Measurements from ENCODE around the gene PUM2. TPM values are rescaled to one million over a fixed set of nuclear protein-coding genes. Genes with fewer than 3 reads are reported as not detected.

PUM2 gene
- total RNA-seq, 1 experiment from 2014 or later = 104 TPM

GRCh38 chr2:20282916-20283592 lies 67.6 kb downstream of the PUM2 start:
- H3K9me3 Mint-ChIP-seq = no peaks in the 10 kb centered on the region
- TF ChIP-seq NR2C2 (CRISPR knock-in tag; IDR thresholded peaks at IDR 0.05) = no peak
- no peak for TF ChIP-seq NFYB (CRISPR knock-in tag; conservative IDR thresholded peaks at IDR 0.05; ENCODE audit: low read depth)
- no peak for TF ChIP-seq STAT6 (CRISPR knock-in tag; conservative IDR thresholded peaks at IDR 0.05; ENCODE audit: low read depth)
- no peaks in the 10 kb centered on the region for H3K27me3 Mint-ChIP-seq (ENCODE audit: low read depth)
- H3K4me3 Mint-ChIP-seq = no peak overlapping the region
- no peaks in the 10 kb centered on the region for H3K4me1 Mint-ChIP-seq
- POLR2A ChIA-PET = no interaction called here
- H3K36me3 Mint-ChIP-seq = peaks cover 37% of the 10 kb centered on the region
- no peak overlapping the region for H3K27ac Mint-ChIP-seq
- CTCF ChIA-PET = interaction anchor here (1.1 to 1.3 kb wide), 3 partner anchors 8 to 140 kb away, joined by 3 read pairs; no protein-coding TSS in a partner anchor
- ATAC-seq (no peak), DNase-seq (ENCODE audit: low spot score) (no peak)

- CTCF ChIA-PET = interaction anchor here (1.3 kb wide), 1 partner anchor 9 kb away, joined by 3 read pairs; no protein-coding TSS in a partner anchor
- no peaks in the 10 kb centered on the region for H3K27me3 Mint-ChIP-seq (ENCODE audit: low read depth)
- POLR2A ChIA-PET = no interaction called here
Measured at GRCh38 chr2:20281876-20282275, 68.8 kb downstream of the PUM2 start.

GRCh38 chr2:20273042-20273441 lies 77.6 kb downstream of the PUM2 start:
- Mint-ChIP-seq H3K27me3 (ENCODE audit: low read depth) (no peaks in the 10 kb centered on the region), H3K4me3 (no peak overlapping the region), H3K27ac (no peak overlapping the region), H3K9me3 (no peaks in the 10 kb centered on the region), H3K36me3 (peaks cover 19% of the 10 kb centered on the region), H3K4me1 (no peaks in the 10 kb centered on the region)
- ChIA-PET CTCF (no interaction called here), POLR2A (no interaction called here)
- ATAC-seq = no peak
- no peak for DNase-seq (ENCODE audit: low spot score)
- TF ChIP-seq ZNF396 (CRISPR knock-in tag; IDR thresholded peaks at IDR 0.05; ENCODE audit: borderline replicate concordance) = no peak
- no peak for TF ChIP-seq NFYB (CRISPR knock-in tag; conservative IDR thresholded peaks at IDR 0.05; ENCODE audit: low read depth)
- TF ChIP-seq RELA (CRISPR knock-in tag; IDR thresholded peaks at IDR 0.05; ENCODE audit: borderline replicate concordance) = no peak
- TF ChIP-seq E2F4 (CRISPR knock-in tag; IDR thresholded peaks at IDR 0.05; ENCODE audit: borderline replicate concordance, low read depth) = no peak
- TF ChIP-seq NFE2L1 (CRISPR knock-in tag; IDR thresholded peaks at IDR 0.05) = no peak
- no peak for TF ChIP-seq ZSCAN18 (CRISPR knock-in tag; IDR thresholded peaks at IDR 0.05)
- TF ChIP-seq E2F5 (CRISPR knock-in tag; IDR thresholded peaks at IDR 0.05) = no peak
- no peak for TF ChIP-seq FOXJ3 (CRISPR knock-in tag; IDR thresholded peaks at IDR 0.05; ENCODE audit: borderline replicate concordance)
- no peak for TF ChIP-seq RORB (CRISPR knock-in tag; IDR thresholded peaks at IDR 0.05)
- TF ChIP-seq FOXP1 (CRISPR knock-in tag; IDR thresholded peaks at IDR 0.05; ENCODE audit: borderline replicate concordance) = no peak
- TF ChIP-seq TEAD1 (CRISPR knock-in tag; IDR thresholded peaks at IDR 0.05) = no peak
- TF ChIP-seq EMX1 (CRISPR knock-in tag; IDR thresholded peaks at IDR 0.05) = no peak
- no peak for TF ChIP-seq SP1 (CRISPR knock-in tag; conservative IDR thresholded peaks at IDR 0.05)
- no peak for TF ChIP-seq ZNF512 (CRISPR knock-in tag; IDR thresholded peaks at IDR 0.05; ENCODE audit: borderline replicate concordance)
- no peak for TF ChIP-seq ZNF263 (CRISPR knock-in tag; IDR thresholded peaks at IDR 0.05; ENCODE audit: low read depth)

More at GRCh38 chr2:20281876-20282275, 68.8 kb downstream of the PUM2 start:
- Mint-ChIP-seq H3K4me1 (no peaks in the 10 kb centered on the region), H3K9me3 (no peaks in the 10 kb centered on the region), H3K4me3 (no peak overlapping the region), H3K36me3 (peaks cover 37% of the 10 kb centered on the region), H3K27ac (no peak overlapping the region)
- no peak for ATAC-seq
- DNase-seq (ENCODE audit: low spot score) = no peak
- TF ChIP-seq ATF1 (CRISPR knock-in tag; IDR thresholded peaks at IDR 0.05) = no peak
